ENCODE results near the gene LMBRD1.

The LMBRD1 gene

GRCh38 chr6:69817358-69817757, 20.5 kb upstream of the LMBRD1 start:
- no peak overlapping the region for H3K4me3 ChIP-seq (ENCODE audit: low read depth, low read length)
- ChIA-PET POLR2A (no interaction called here), CTCF (no interaction called here)
- TF ChIP-seq CTCF (IDR thresholded peaks at IDR 0.05; ENCODE audit: insufficient read depth, low read length, missing control alignments): no peak
- no peak for DNase-seq (ENCODE audit: low read depth, low spot score)

GRCh38 chr6:69816569-69816968, 19.8 kb upstream of the LMBRD1 start:
- DNase-seq (ENCODE audit: low read depth, low spot score): no peak
- POLR2A ChIA-PET: no interaction called here
- no peak for TF ChIP-seq CTCF (IDR thresholded peaks at IDR 0.05; ENCODE audit: insufficient read depth, low read length, missing control alignments)
- no peak overlapping the region for H3K4me3 ChIP-seq (ENCODE audit: low read depth, low read length)
- CTCF ChIA-PET: no interaction called here

- ChIA-PET CTCF (interaction anchor here (2.2 kb wide), 1 partner anchor 19 kb away, joined by 7 read pairs; the partner anchor contains the start of gene LMBRD1), POLR2A (no interaction called here)
- no peak for TF ChIP-seq CTCF (IDR thresholded peaks at IDR 0.05; ENCODE audit: insufficient read depth, low read length, missing control alignments)
- H3K4me3 ChIP-seq (ENCODE audit: low read depth, low read length): no peak overlapping the region
- no peak for DNase-seq (ENCODE audit: low read depth, low spot score)
Observed at GRCh38 chr6:69816026-69816425, 19.2 kb upstream of the LMBRD1 start.

- CTCF ChIA-PET: no interaction called here
- no peak overlapping the region for H3K4me3 ChIP-seq (ENCODE audit: low read depth, low read length)
- no peak for DNase-seq (ENCODE audit: low read depth, low spot score)
- no peak for TF ChIP-seq CTCF (IDR thresholded peaks at IDR 0.05; ENCODE audit: insufficient read depth, low read length, missing control alignments)
- POLR2A ChIA-PET: no interaction called here
Observed at GRCh38 chr6:69813508-69813907, 16.7 kb upstream of the LMBRD1 start.

GRCh38 chr6:69812746-69813427, 16.1 kb upstream of the LMBRD1 start:
- POLR2A ChIA-PET: no interaction called here

GRCh38 chr6:69802995-69803394, 6.2 kb upstream of the LMBRD1 start:
- no peak for DNase-seq (ENCODE audit: low read depth, low spot score)
- H3K4me3 ChIP-seq (ENCODE audit: low read depth, low read length): no peak overlapping the region
- no peak for TF ChIP-seq CTCF (IDR thresholded peaks at IDR 0.05; ENCODE audit: insufficient read depth, low read length, missing control alignments)
- ChIA-PET CTCF (interaction anchor here (0.8 kb wide), 1 partner anchor 11 kb away, joined by 3 read pairs; no protein-coding TSS in a partner anchor), POLR2A (no interaction called here)

More at GRCh38 chr6:69812746-69813427, 16.1 kb upstream of the LMBRD1 start:
- H3K4me3 ChIP-seq (ENCODE audit: low read depth, low read length): no peak overlapping the region
- no peak for TF ChIP-seq CTCF (IDR thresholded peaks at IDR 0.05; ENCODE audit: insufficient read depth, low read length, missing control alignments)
- DNase-seq (ENCODE audit: low read depth, low spot score): no peak
- CTCF ChIA-PET: interaction anchor here (1.5 kb wide), 1 partner anchor 20 kb away, joined by 3 read pairs; no protein-coding TSS in a partner anchor

All from AG04449 (cell line).